ENCODE data around the gene TRIM72. TPM values are rescaled to one million over a fixed set of nuclear protein-coding genes. Genes with fewer than 3 reads are reported as not detected.

Gene TRIM72
- total RNA-seq, 4 donors from 2014 or later = under 0.01 to 0.84 TPM; not detected in 2

- Histone ChIP-seq H3K4me1 (peaks cover 13 to 33% (median 30%) of the 10 kb centered on the region in 4 donors), H3K27ac (replicated peaks in 1 of 4) (peak overlapping the region in 2 of 4 donors; percentile 18 to 36), H3K36me3 (peaks cover 7 to 38% (median 28%) of the 10 kb centered on the region in 4 donors), H3K4me3 (peak overlapping the region in 3 of 4 donors; percentile 57 to 85 (median 67)), H3K27me3 (peaks cover 0 to 20% (median 3%) of the 10 kb centered on the region in 4 donors), H3K9me3 (no peaks in the 10 kb centered on the region)
- 59% methylated on average over 8 of the region's 8 CpGs for WGBS
- no peak for TF ChIP-seq EP300 (IDR thresholded peaks at IDR 0.05)
- TF ChIP-seq POLR2A (IDR thresholded peaks at IDR 0.05; ENCODE audit: low read depth) = no peak
- TF ChIP-seq POLR2AphosphoS5 (IDR thresholded peaks at IDR 0.05) = no peak
- no peak for TF ChIP-seq CTCF (IDR thresholded peaks at IDR 0.05)
- DNase-seq (ENCODE audit: extremely low spot score) = no peak
- intact Hi-C loops (cut with DNase I) = no loop called here
Observed at GRCh38 chr16:31200821-31201568, 12.9 kb upstream of the TRIM72 start.

- Histone ChIP-seq H3K27ac (replicated peaks in 1 of 4) (peak overlapping the region; percentile 38 to 73 (median 70)), H3K4me1 (peaks cover 13 to 33% (median 30%) of the 10 kb centered on the region in 4 donors), H3K27me3 (peaks cover 0 to 26% (median 3%) of the 10 kb centered on the region in 4 donors), H3K36me3 (peaks cover under 1 to 30% (median 20%) of the 10 kb centered on the region in 4 donors), H3K4me3 (peak overlapping the region; percentile 57 to 85 (median 67)), H3K9me3 (no peaks in the 10 kb centered on the region)
- TF ChIP-seq POLR2A (IDR thresholded peaks at IDR 0.05; ENCODE audit: low read depth) (no peak), CTCF (IDR thresholded peaks at IDR 0.05) (no peak), EP300 (IDR thresholded peaks at IDR 0.05) (no peak), POLR2AphosphoS5 (IDR thresholded peaks at IDR 0.05) (peak in 1 of 2 donors; percentile 15)
- no peak for DNase-seq (ENCODE audit: extremely low spot score)
- intact Hi-C loops (cut with DNase I) = no loop called here
- 10% methylated on average over 19 of the region's 35 CpGs for WGBS
Observed at GRCh38 chr16:31201582-31202413, 12.1 kb upstream of the TRIM72 start.

GRCh38 chr16:31202414-31203375 lies 11.2 kb upstream of the TRIM72 start, which contains the start of gene PYCARD:
TSS of gene PYCARD (minus strand) at chr16:31202760. CDS start at chr16:31202690, 70 bp downstream.
- WGBS = 20% methylated on average over 22 of the region's 69 CpGs
- intact Hi-C loops (cut with DNase I) = no loop called here
- DNase-seq (ENCODE audit: extremely low spot score) = no peak

GRCh38 chr16:31204871-31205666 lies 8.8 kb upstream of the TRIM72 start:
- Histone ChIP-seq H3K27me3 (peaks cover 0 to 41% (median 3%) of the 10 kb centered on the region in 4 donors), H3K36me3 (peaks cover 0 to 2% (median 0%) of the 10 kb centered on the region in 4 donors), H3K9me3 (no peaks in the 10 kb centered on the region), H3K4me1 (peaks cover 13 to 33% (median 30%) of the 10 kb centered on the region in 4 donors), H3K27ac (replicated peaks in 1 of 4) (no peak overlapping the region), H3K4me3 (no peak overlapping the region)
- intact Hi-C loops (cut with DNase I) = no loop called here
- WGBS = 87% methylated on average over 9 of the region's 9 CpGs
- no peak for DNase-seq (ENCODE audit: extremely low spot score)
- TF ChIP-seq CTCF (IDR thresholded peaks at IDR 0.05) (no peak), POLR2A (IDR thresholded peaks at IDR 0.05; ENCODE audit: low read depth) (no peak), EP300 (IDR thresholded peaks at IDR 0.05) (no peak), POLR2AphosphoS5 (IDR thresholded peaks at IDR 0.05) (no peak)

More at GRCh38 chr16:31202414-31203375, 11.2 kb upstream of the TRIM72 start, which contains the start of gene PYCARD:
- TF ChIP-seq POLR2A (IDR thresholded peaks at IDR 0.05; ENCODE audit: low read depth) (no peak), EP300 (IDR thresholded peaks at IDR 0.05) (no peak)
- no peaks in the 10 kb centered on the region for H3K9me3 ChIP-seq
- H3K36me3 ChIP-seq = peaks cover 0 to 21% (median 13%) of the 10 kb centered on the region in 4 donors
- H3K4me1 ChIP-seq = peaks cover 13 to 33% (median 30%) of the 10 kb centered on the region in 4 donors
- H3K4me3 ChIP-seq = peak within 1 kb of the TSS; percentile 57 to 85 (median 67)
- peaks cover 0 to 35% (median 3%) of the 10 kb centered on the region in 4 donors for H3K27me3 ChIP-seq
- peak within 1 kb of the TSS; percentile 38 to 73 (median 70) for H3K27ac ChIP-seq (replicated peaks in 1 of 4)
